ENCODE data around the gene CCN5.

DNA sequence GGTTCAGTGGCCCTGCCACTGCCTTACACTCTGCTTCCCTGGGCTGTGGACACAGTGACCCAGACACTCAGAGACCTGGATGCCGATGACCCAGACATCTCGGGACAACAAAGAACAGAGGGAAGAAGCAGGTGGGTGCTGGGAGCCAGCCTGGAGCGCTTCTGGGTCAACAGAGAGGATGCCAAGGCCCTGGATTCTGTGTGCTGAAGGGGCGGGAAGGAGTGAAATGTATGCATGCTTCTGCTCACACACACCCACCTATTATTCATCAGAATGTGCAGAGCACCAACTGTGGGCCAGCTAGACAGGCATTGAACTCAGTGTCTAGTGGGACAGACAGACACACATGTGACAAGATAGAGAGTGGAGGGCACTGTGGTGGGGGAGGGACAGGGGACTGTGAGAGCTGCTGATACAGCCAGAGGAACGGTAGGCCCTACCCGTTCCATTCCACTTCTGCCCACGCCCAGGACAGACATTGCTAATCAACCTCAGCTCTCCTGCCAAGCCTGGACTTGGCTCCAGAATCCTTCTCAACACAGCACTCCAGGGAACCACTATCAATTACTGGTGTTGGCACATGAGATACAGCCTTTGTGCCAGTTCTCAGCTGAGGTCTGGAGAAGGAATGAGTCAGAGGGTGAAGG, 50.7 kb downstream of the CCN5 start:
- TF ChIP-seq EZH2phosphoT487 (IDR thresholded peaks at IDR 0.05; ENCODE audit: insufficient read depth, low read depth) (no peak), EZH2 (IDR thresholded peaks at IDR 0.05; ENCODE audit: insufficient read depth, poor library complexity, severe bottlenecking) (no peak)
